ENCODE data around the gene PRKX.
"Not testable (repeated sequence)": the region's sequence is repeated elsewhere in the genome, so short reads cannot be mapped to it uniquely, and the experiment has no call there.

PRKX gene

GRCh38 chrX:3733043-3733430 is 19.6 kb upstream of the PRKX start:
- DNase-seq (ENCODE audit: low spot score) = no peak
- TF ChIP-seq, protein P1, sequence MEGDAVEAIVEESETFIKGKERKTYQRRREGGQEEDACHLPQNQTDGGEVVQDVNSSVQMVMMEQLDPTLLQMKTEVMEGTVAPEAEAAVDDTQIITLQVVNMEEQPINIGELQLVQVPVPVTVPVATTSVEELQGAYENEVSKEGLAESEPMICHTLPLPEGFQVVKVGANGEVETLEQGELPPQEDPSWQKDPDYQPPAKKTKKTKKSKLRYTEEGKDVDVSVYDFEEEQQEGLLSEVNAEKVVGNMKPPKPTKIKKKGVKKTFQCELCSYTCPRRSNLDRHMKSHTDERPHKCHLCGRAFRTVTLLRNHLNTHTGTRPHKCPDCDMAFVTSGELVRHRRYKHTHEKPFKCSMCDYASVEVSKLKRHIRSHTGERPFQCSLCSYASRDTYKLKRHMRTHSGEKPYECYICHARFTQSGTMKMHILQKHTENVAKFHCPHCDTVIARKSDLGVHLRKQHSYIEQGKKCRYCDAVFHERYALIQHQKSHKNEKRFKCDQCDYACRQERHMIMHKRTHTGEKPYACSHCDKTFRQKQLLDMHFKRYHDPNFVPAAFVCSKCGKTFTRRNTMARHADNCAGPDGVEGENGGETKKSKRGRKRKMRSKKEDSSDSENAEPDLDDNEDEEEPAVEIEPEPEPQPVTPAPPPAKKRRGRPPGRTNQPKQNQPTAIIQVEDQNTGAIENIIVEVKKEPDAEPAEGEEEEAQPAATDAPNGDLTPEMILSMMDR (IDR thresholded peaks at IDR 0.05; ENCODE audit: borderline replicate concordance, control extremely low read depth, extremely low read depth, insufficient read depth, missing control alignments) = no peak
- in situ Hi-C loops (cut with MboI; ENCODE audit: low sequenced_read_pairs, unreplicated experiment) = no loop called here

GRCh38 chrX:3732326-3733042 is 19.0 kb upstream of the PRKX start:
- DNase-seq (ENCODE audit: low spot score); in situ Hi-C loops (cut with MboI; ENCODE audit: low sequenced_read_pairs, unreplicated experiment): not testable (repeated sequence)

DNA sequence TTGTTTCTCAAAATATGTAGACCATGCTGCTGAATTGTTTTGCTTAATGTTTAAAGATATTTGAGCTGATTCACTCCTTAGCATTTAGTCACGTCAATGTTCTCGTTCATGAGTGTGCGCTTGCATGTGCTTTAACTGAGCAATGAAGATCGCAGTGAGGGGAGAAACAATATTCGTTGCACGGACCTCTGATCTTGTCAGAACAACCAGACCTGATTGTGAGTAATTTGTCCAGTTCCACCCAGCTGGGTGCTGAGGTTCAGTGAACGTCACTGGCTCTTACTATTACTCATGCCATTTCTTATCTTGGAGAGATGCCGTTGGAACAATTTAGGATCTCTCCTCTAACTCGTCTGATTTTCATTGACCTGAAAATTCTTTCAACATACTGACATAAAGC is 15.0 kb upstream of the PRKX start:
- no peak for DNase-seq (ENCODE audit: low spot score)
- in situ Hi-C loops (cut with MboI; ENCODE audit: low sequenced_read_pairs, unreplicated experiment) = no loop called here
- TF ChIP-seq, protein P1 (IDR thresholded peaks at IDR 0.05; ENCODE audit: borderline replicate concordance, control extremely low read depth, extremely low read depth, insufficient read depth, missing control alignments) = no peak

DNA sequence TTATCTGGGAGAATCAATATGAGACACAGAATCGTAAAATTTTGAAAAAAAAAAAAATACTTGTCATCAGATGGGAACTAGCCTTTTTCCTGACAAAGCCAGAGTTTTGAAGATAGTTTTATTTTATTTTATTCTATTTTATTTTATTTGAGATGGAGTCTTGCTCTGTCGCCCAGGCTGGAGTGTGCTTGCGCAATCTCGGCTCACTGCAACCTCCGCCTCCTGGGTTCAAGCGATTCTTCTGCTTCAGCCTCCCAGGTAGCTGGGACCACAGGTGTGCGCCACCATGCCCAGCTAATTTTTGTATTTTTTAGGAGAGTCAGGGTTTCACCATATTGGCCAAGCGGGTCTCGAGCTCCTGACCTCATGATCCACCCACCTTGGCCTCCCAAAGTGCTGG is 10.0 kb upstream of the PRKX start:
- in situ Hi-C loops (cut with MboI; ENCODE audit: low sequenced_read_pairs, unreplicated experiment); DNase-seq (ENCODE audit: low spot score): not testable (repeated sequence)

DNA sequence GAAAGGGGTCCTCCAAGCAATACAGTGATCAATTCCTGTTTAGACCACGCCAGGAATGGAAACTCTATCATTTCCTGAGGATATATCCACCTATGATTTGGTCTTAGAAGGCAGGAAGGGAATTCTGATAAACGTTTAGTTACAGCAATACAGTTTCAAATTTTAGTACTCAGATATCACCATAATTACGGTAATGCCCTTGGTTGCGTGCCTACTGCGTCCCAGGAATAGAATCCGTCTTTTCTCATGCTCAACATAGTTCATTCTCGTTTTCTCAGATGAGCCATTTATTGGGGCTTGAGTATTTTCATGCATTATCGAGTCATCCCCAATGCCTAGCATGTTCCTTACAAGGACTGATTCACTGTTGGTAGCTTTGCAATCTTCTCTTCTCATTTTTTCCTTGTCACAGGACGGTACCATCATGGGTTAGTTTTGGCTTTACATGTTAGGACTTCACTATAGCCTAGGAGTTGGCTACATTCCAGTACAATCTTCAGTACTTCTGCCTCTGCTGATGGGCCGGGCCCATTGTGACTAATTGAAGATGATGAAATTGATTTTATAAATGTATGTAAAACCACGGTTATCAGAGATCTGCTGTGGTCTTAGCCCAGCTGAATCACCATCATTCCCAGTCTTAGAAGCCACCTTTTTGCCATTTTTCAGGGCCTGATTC is 4.4 kb upstream of the PRKX start:
- DNase-seq (ENCODE audit: low spot score) = no peak
- in situ Hi-C loops (cut with MboI; ENCODE audit: low sequenced_read_pairs, unreplicated experiment) = no loop called here
- TF ChIP-seq, protein P1 (IDR thresholded peaks at IDR 0.05; ENCODE audit: borderline replicate concordance, control extremely low read depth, extremely low read depth, insufficient read depth, missing control alignments) = no peak

- in situ Hi-C loops (cut with MboI; ENCODE audit: low sequenced_read_pairs, unreplicated experiment) = no loop called here
- no peak for DNase-seq (ENCODE audit: low spot score)
- TF ChIP-seq, protein P1 (IDR thresholded peaks at IDR 0.05; ENCODE audit: borderline replicate concordance, control extremely low read depth, extremely low read depth, insufficient read depth, missing control alignments) = no peak
Observed at GRCh38 chrX:3715921-3716320, 2.5 kb upstream of the PRKX start.

DNA sequence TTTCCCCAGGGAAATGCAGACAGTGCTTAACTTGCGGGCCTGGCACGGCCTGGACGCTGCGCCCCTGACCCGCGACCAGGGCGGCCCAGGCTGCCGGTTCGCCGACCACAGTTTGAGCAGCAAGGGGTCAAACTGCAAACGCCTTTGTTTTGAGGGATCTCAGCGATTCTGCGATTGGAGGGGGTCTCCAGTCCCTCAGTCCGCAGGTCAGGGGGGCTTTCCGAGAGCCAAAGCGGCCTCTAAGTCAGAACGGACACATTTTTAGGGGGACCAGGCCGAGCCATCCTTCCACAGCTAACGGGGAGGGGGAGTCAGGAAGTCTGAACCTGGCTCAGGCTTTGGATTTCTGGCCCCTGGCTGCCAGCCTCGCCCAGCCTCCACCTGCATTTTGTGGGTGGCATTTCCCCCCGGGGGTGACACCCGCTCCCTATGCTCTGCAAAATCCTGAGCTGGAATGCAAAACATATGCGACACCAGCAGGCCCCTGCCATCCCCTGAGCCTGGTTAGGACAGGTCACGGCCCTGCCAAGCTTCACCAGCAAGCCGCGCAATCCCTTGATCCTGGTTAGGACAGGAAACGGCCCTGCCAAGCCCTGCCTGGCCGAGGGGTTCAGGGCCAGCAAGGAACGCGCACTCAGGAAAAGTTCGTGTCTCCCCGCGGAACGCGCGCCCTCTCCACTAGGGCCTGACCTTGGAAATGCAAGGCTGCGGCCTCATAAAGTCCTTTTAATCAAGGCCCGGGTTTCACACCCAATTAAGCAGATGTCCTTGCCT is 1.4 kb upstream of the PRKX start:
- in situ Hi-C loops (cut with MboI; ENCODE audit: low sequenced_read_pairs, unreplicated experiment); DNase-seq (ENCODE audit: low spot score): not testable (repeated sequence)

GRCh38 chrX:3713937-3714434 is 537 bp upstream of the PRKX start:
- TF ChIP-seq, protein P1 (IDR thresholded peaks at IDR 0.05; ENCODE audit: borderline replicate concordance, control extremely low read depth, extremely low read depth, insufficient read depth, missing control alignments) = no peak
- in situ Hi-C loops (cut with MboI; ENCODE audit: low sequenced_read_pairs, unreplicated experiment) = no loop called here

More at GRCh38 chrX:3713937-3714434, 537 bp upstream of the PRKX start:
- DNase-seq (ENCODE audit: low spot score) = no peak

Measured in GM13976 (cell line).